Right lobe of liver (tissue), 6 donors: ENCODE results near the gene RABGGTB. TPM values are rescaled to one million over a fixed set of nuclear protein-coding genes. Genes with fewer than 3 reads are reported as not detected.

Experiments used
- ATAC-seq, 4 donors: fragments of 200-7000 bp; cut with Tn5 transposase; one replicate each; pipeline ENCODE4 v1.9.1; 2020; ENCODE audit warnings: mild to moderate bottlenecking in 4 of 4, moderate library complexity in 4 of 4
- DNase-seq, 3 donors: peaks; one replicate each; pipeline ENCODE4 v3.0.0-alpha.2; 2020
- H3K27ac ChIP-seq, 3 donors: fragments of 200-600 bp; one replicate each; pipeline ENCODE4 v1.8.0; 2022
- H3K27me3 ChIP-seq, 2 donors: fragments of 200-600 bp; one replicate each; pipeline ENCODE4 v1.8.0; 2022
- H3K36me3 ChIP-seq, 4 donors: fragments of 200-600 bp; sonication (generic) in 1 of 4; one replicate each; pipeline versions ENCODE4 v1.5.1 to v1.8.0; 2017 to 2022; ENCODE audit warnings: control low read depth in 1 of 4
- H3K4me1 ChIP-seq, 4 donors: fragments of 200-600 bp; sonication (generic) in 1 of 4; one replicate each; pipeline versions ENCODE4 v1.5.1 to v1.8.0; 2017 to 2022; ENCODE audit warnings: control low read depth in 1 of 4
- H3K4me3 ChIP-seq, 3 donors: fragments of 200-600 bp; one replicate each; pipeline ENCODE4 v1.8.0; 2022
- H3K9me3 ChIP-seq, 4 donors: fragments of 200-600 bp; sonication (generic) in 1 of 4; one replicate each; pipeline versions ENCODE4 v1.5.1 to v1.8.0; 2017 to 2022; ENCODE audit warnings: control low read depth in 1 of 4
- POLR2A ChIP-seq: fragments of 450-650 bp; IDR thresholded peaks from one replicate; pipeline ENCODE4 v1.6.1; 2017; ENCODE audit warnings: antibody characterized with exemption, mild to moderate bottlenecking
- WGBS: methylation state at CpG from one replicate; pipeline ENCODE4 v1.1.6; 2018; ENCODE audit warnings: low coverage, low lambda C conversion rate; ENCODE audit not compliant: insufficient coverage; ENCODE audit errors: missing lambda C conversion rate; 5-methylcytosine and 5-hydroxymethylcytosine counted together
- intact Hi-C, 2 donors: fragments of 100-400 bp; cut with DNase I; formaldehyde crosslinking; loops; one replicate each; pipeline versions ENCODE4 v1.11.2 to v1.14.1; 2022
- total RNA-seq, 6 experiments: library from RNA; depleted of rRNA in 2 of 6; stranded (reverse); fragments of >200 nt in 2 of 6; fragmentation: NEBNext Ultra II Directional in 3 of 6; extraction: Animal tissue kit (Norgen Biotek cat#: 25700) in 3 of 6; gene quantifications; one replicate each; pipeline versions ENCODE4 v1.1.0 to v1.2.4, GENCODE V29; 2016 to 2023
- TF ChIP-seq, protein P1 (sequence below), 4 donors: fragments of 200-600 bp in 3 of 4; fragments of 450-650 bp in 1 of 4; IDR thresholded peaks; one replicate each; pipeline versions ENCODE4 v1.5.1 to v1.8.0; 2016 to 2022; ENCODE audit warnings: antibody characterized with exemption in 4 of 4, mild to moderate bottlenecking in 2 of 4
- donor health status: DM: no; HTN: yes; CAD: no.
- donor health status: DM: no; HTN: no; CAD: no.
- donor health status: DM: no; HTN: no; CAD: no.
- donor health status: DM: no; HTN: yes; CAD: no.
- donor health status: DM: no; HTN: yes; CAD: no.

The RABGGTB gene
- total RNA-seq, 6 experiments from 2014 or later, result 34.1 to 47.8 (median 41.4) TPM

DNA sequence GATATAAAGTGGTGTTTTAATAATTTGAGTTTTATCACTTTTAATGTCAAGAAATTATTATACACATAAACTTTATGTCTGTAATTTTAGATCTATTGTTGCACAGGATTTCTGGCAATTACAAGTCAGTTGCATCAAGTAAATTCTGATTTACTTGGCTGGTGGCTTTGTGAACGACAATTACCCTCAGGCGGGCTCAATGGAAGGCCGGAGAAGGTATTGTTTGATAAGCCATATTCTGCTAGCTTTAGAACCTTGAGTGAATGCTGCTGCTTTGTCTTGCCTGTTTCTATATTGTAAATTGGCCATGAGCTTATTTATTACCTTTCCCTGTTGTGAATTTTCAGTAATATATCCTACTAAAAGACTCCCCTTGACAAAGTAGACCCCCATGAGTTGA, 6.0 kb downstream of the RABGGTB start:
- peaks cover 0 to 39% (median 14%) of the 10 kb centered on the region in 4 donors for H3K4me1 ChIP-seq
- no peak for TF ChIP-seq POLR2A
- TF ChIP-seq, protein P1, sequence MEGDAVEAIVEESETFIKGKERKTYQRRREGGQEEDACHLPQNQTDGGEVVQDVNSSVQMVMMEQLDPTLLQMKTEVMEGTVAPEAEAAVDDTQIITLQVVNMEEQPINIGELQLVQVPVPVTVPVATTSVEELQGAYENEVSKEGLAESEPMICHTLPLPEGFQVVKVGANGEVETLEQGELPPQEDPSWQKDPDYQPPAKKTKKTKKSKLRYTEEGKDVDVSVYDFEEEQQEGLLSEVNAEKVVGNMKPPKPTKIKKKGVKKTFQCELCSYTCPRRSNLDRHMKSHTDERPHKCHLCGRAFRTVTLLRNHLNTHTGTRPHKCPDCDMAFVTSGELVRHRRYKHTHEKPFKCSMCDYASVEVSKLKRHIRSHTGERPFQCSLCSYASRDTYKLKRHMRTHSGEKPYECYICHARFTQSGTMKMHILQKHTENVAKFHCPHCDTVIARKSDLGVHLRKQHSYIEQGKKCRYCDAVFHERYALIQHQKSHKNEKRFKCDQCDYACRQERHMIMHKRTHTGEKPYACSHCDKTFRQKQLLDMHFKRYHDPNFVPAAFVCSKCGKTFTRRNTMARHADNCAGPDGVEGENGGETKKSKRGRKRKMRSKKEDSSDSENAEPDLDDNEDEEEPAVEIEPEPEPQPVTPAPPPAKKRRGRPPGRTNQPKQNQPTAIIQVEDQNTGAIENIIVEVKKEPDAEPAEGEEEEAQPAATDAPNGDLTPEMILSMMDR (IDR thresholded peaks at IDR 0.05), result no peak
- H3K27me3 ChIP-seq, result no peaks in the 10 kb centered on the region
- intact Hi-C loops, result no loop called here
- no peaks in the 10 kb centered on the region for H3K9me3 ChIP-seq
- no peak overlapping the region for H3K27ac ChIP-seq
- ATAC-seq (no peak), DNase-seq (no peak)
- WGBS, result 95% methylated on average over 3 of the region's 3 CpGs
- H3K4me3 ChIP-seq, result no peak overlapping the region
- peaks cover 0 to 69% (median 37%) of the 10 kb centered on the region in 4 donors for H3K36me3 ChIP-seq

DNA sequence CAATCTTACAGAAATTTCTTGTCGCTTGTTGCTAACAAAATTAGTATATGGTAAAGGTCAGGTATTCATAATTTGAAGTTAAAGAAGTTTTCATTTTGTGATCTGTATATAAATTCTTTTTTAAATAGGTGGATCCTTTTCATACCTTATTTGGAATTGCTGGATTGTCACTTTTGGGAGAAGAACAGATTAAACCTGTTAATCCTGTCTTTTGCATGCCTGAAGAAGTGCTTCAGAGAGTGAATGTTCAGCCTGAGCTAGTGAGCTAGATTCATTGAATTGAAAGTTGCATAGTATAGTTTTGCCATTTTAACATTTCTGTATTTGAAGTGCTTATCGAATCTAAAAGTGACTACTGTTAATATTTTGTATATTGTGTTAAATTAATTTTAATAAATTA, 8.3 kb downstream of the RABGGTB start:
- WGBS, result 95% methylated on average over 2 of the region's 2 CpGs
- Histone ChIP-seq H3K36me3 (peaks cover 0 to 64% (median 37%) of the 10 kb centered on the region in 4 donors), H3K4me1 (peaks cover 0 to 16% (median 5%) of the 10 kb centered on the region in 4 donors), H3K9me3 (no peaks in the 10 kb centered on the region), H3K4me3 (no peak overlapping the region), H3K27me3 (no peaks in the 10 kb centered on the region), H3K27ac (no peak overlapping the region)
- TF ChIP-seq, protein P1 (IDR thresholded peaks at IDR 0.05), result no peak
- TF ChIP-seq POLR2A, result no peak
- intact Hi-C loops, result no loop called here
- no peak for DNase-seq
- no peak for ATAC-seq

DNA sequence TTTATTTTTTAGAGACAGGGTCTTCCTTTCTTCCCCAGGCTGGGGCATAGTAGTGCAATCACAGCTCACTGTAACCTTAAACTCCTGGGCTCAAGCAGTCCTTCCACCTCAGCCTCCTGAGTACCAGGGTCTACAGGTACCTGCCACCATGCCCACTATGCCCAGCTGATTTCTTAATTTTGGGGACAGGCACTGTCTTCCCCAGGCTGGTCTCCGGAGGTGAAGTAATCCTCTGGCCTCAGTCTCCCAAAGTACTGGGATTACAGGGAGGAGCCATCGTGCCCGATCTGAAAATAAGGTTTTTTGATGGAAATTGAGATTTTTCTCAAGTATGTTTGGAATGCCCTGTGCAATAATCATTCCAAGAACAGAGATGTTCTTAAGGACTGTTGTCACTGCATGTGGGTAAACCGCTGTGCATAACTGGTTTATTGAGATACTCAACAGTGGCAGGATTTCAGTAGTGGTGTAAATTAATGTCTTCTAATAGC, 9.7 kb downstream of the RABGGTB start:
- TF ChIP-seq POLR2A, result no peak
- TF ChIP-seq, protein P1 (IDR thresholded peaks at IDR 0.05), result no peak
- H3K36me3 ChIP-seq, result peaks cover 0 to 56% (median 33%) of the 10 kb centered on the region in 4 donors
- 96% methylated on average over 4 of the region's 4 CpGs for WGBS

DNA sequence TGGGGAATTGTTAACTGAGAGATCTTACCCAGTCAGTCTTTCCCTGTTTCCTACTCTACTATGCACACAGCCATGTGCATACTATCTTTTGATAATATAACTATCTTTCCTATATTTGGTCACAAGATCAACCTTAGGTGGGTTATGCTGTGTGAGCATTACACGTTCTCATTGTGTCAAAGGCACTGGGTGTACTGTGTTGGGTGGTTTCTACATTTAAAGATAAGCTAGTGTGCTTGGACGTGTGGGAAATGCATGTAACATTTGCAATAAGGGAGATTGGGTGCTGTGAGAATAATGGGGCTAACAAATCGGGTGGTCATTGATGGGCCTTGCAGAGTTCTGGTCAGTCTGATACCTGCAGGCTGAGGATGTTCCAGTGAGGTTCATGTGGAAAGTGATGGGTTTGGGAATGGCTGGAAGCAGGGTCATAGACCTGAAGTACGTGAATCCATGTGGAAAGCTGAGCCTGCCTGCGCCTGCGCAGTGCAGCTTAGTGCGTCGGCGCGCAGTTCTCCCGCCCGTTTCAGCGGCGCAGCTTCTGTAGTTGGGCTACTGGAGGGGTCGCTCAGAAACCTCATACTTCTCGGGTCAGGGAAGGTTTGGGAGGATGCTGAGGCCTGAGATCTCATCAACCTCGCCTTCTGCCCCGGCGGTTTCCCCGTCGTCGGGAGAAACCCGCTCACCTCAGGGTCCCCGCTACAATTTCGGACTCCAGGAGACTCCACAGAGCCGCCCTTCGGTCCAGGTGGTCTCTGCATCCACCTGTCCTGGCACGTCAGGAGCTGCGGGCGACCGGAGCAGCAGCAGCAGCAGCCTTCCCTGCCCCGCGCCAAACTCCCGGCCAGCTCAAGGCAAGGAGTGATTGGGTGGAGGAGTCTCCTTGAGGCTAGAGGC, 10.6 kb downstream of the RABGGTB start, which contains the start of gene MSH4:
TSS of gene MSH4 (plus strand) at position 507 of the 897 bp plus-strand sequence. CDS start at position 611, 104 bp downstream.
- DNase-seq, result no peak
- H3K9me3 ChIP-seq, result no peaks in the 10 kb centered on the region
- peak; percentile 23 to 45 (median 26) for ATAC-seq
- intact Hi-C loops, result no loop called here
- 90% methylated on average over 17 of the region's 34 CpGs for WGBS
- H3K27me3 ChIP-seq, result no peaks in the 10 kb centered on the region
- peaks cover 0 to 50% (median 30%) of the 10 kb centered on the region in 4 donors for H3K36me3 ChIP-seq
- no peaks in the 10 kb centered on the region for H3K4me1 ChIP-seq
- H3K27ac ChIP-seq, result no peak within 1 kb of the TSS
- H3K4me3 ChIP-seq, result no peak within 1 kb of the TSS
- TF ChIP-seq, protein P1 (IDR thresholded peaks at IDR 0.05), result no peak
- no peak for TF ChIP-seq POLR2A

More for the DNA sequence above, 9.7 kb downstream of the RABGGTB start:
- Histone ChIP-seq H3K27me3 (no peaks in the 10 kb centered on the region), H3K4me1 (peaks cover 0 to 2% (median 0%) of the 10 kb centered on the region in 4 donors), H3K9me3 (no peaks in the 10 kb centered on the region), H3K27ac (no peak overlapping the region), H3K4me3 (no peak overlapping the region)
- intact Hi-C loops, result no loop called here
- DNase-seq (no peak), ATAC-seq (no peak)
